MM.1S (cell line): ENCODE results near the gene ADAMTSL1.

Experiments used
- DNase-seq: peaks from one replicate; pipeline ENCODE4 v3.0.0-alpha.2; 2015
- H2AFZ ChIP-seq: fragments of 300-600 bp; sonication (generic); 2 replicates; pipeline ENCODE4 v1.6.0; 2016; ENCODE audit warnings: antibody characterized with exemption, low read length
- H3F3A ChIP-seq: fragments of 300-600 bp; sonication (generic); 2 replicates; pipeline ENCODE4 v1.6.1; 2016; ENCODE audit warnings: mild to moderate bottlenecking, antibody characterized with exemption, low read length, moderate library complexity, mixed read lengths; ENCODE audit not compliant: insufficient read depth
- H3K27ac ChIP-seq: fragments of 300-600 bp; sonication (generic); 2 replicates; pipeline ENCODE4 v1.5.1; 2016; ENCODE audit warnings: mild to moderate bottlenecking, low read length
- H3K27me3 ChIP-seq: fragments of 300-600 bp; sonication (generic); replicated peaks from 2 replicates; pipeline ENCODE4 v1.6.0; 2016; ENCODE audit warnings: low read length; ENCODE audit not compliant: insufficient read depth
- H3K36me3 ChIP-seq: fragments of 300-600 bp; sonication (generic); replicated peaks from 2 replicates; pipeline ENCODE4 v1.6.1; 2016; ENCODE audit warnings: mild to moderate bottlenecking, low read length, mixed read lengths; ENCODE audit not compliant: insufficient read depth
- H3K4me1 ChIP-seq: fragments of 300-600 bp; sonication (generic); 2 replicates; pipeline ENCODE4 v1.6.1; 2016; ENCODE audit warnings: low read length, mixed read lengths
- H3K4me2 ChIP-seq: fragments of 300-600 bp; sonication (generic); 2 replicates; pipeline ENCODE4 v1.6.0; 2016; ENCODE audit warnings: low read depth, low read length
- H3K4me3 ChIP-seq: fragments of 300-600 bp; sonication (generic); 2 replicates; pipeline ENCODE4 v1.5.1; 2016; ENCODE audit warnings: low read length, mixed read lengths
- H3K79me2 ChIP-seq: fragments of 300-600 bp; sonication (generic); 2 replicates; pipeline ENCODE4 v1.6.1; 2016; ENCODE audit warnings: mixed run types, low read length, mixed read lengths
- H3K9ac ChIP-seq: fragments of 300-600 bp; sonication (generic); 2 replicates; pipeline ENCODE4 v1.6.1; 2016; ENCODE audit warnings: low read length, mixed read lengths
- H3K9me2 ChIP-seq: fragments of 300-600 bp; sonication (generic); replicated peaks from 2 replicates; pipeline ENCODE4 v1.6.1; 2016; ENCODE audit warnings: mild to moderate bottlenecking, low read length, mixed read lengths; ENCODE audit not compliant: insufficient read depth
- H3K9me3 ChIP-seq: fragments of 300-600 bp; sonication (generic); replicated peaks from 2 replicates; pipeline ENCODE4 v1.6.1; 2016; ENCODE audit warnings: mild to moderate bottlenecking, low read length, mixed read lengths; ENCODE audit not compliant: insufficient read depth
- H4K20me1 ChIP-seq: fragments of 300-600 bp; sonication (generic); 2 replicates; pipeline ENCODE4 v1.6.1; 2016; ENCODE audit warnings: mild to moderate bottlenecking, low read length, moderate library complexity, mixed read lengths; ENCODE audit not compliant: insufficient read depth
- EZH2 ChIP-seq: fragments of 300-600 bp; sonication (generic); optimal IDR thresholded peaks from 2 replicates; pipeline ENCODE3; 2017; ENCODE audit warnings: low read depth, mild to moderate bottlenecking, antibody characterized with exemption, low read length, mixed read lengths
- EZH2phosphoT487 ChIP-seq: fragments of 300-600 bp; sonication (generic); IDR thresholded peaks from 2 replicates; pipeline ENCODE4 v1.6.1; 2018; ENCODE audit warnings: antibody characterized with exemption, low read length
- TF ChIP-seq, protein P1 (sequence below): fragments of 300-600 bp; sonication (generic); IDR thresholded peaks from 2 replicates; pipeline ENCODE4 v1.5.1; 2016; ENCODE audit warnings: antibody characterized with exemption, low read length, mixed read lengths

ADAMTSL1 gene

DNA sequence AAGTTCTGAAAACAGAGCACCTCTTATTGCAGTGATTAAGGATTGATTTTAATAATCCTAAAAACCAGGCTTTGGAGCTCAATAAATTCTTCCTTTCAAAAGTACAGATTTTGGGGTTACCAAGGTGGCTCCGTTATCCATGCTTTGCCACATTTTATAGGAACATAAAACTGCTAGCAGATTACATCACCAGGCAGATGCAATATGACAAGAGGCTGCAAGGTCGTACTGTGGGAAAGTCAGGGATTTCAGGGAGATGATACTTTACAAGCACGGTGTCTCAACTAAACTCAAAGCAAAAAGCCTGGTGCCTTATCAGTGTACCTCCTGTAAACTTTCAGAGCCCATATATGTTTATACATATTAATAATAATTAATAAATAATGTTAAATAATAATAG, 28.6 kb downstream of the ADAMTSL1 start:
- no peak overlapping the region for H3K9ac ChIP-seq
- H3K4me3 ChIP-seq = no peak overlapping the region
- no peaks in the 10 kb centered on the region for H3K9me2 ChIP-seq

DNA sequence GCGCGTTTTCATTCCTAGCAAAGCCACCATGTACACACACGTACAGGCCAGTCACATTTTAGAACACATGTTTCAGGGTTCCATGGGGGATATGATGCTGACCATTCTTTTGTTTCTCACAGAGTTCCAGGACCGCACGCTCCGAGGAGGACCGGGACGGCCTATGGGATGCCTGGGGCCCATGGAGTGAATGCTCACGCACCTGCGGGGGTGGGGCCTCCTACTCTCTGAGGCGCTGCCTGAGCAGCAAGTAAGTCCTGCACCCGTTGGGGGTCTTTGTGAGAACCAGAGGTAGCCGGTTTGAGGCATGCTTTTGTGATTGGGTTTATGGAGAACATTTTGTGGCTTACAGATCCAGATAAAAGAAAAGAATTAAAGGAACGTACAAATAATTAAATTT, 30.8 kb downstream of the ADAMTSL1 start:
- H3K79me2 ChIP-seq = no peaks in the 10 kb centered on the region
- H3K9ac ChIP-seq = no peak overlapping the region

More for the DNA sequence above, 28.6 kb downstream of the ADAMTSL1 start:
- H3K27ac ChIP-seq = no peak overlapping the region
- H3F3A ChIP-seq = no peaks in the 10 kb centered on the region
- TF ChIP-seq EZH2phosphoT487 = no peak
- no peak for TF ChIP-seq EZH2
- TF ChIP-seq, protein P1, sequence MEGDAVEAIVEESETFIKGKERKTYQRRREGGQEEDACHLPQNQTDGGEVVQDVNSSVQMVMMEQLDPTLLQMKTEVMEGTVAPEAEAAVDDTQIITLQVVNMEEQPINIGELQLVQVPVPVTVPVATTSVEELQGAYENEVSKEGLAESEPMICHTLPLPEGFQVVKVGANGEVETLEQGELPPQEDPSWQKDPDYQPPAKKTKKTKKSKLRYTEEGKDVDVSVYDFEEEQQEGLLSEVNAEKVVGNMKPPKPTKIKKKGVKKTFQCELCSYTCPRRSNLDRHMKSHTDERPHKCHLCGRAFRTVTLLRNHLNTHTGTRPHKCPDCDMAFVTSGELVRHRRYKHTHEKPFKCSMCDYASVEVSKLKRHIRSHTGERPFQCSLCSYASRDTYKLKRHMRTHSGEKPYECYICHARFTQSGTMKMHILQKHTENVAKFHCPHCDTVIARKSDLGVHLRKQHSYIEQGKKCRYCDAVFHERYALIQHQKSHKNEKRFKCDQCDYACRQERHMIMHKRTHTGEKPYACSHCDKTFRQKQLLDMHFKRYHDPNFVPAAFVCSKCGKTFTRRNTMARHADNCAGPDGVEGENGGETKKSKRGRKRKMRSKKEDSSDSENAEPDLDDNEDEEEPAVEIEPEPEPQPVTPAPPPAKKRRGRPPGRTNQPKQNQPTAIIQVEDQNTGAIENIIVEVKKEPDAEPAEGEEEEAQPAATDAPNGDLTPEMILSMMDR = no peak
- H2AFZ ChIP-seq = no peak overlapping the region
- DNase-seq = no peak
- H3K27me3 ChIP-seq = no peaks in the 10 kb centered on the region
- H4K20me1 ChIP-seq = no peaks in the 10 kb centered on the region
- H3K36me3 ChIP-seq = no peaks in the 10 kb centered on the region
- H3K4me1 ChIP-seq = no peaks in the 10 kb centered on the region
- H3K9me3 ChIP-seq = no peaks in the 10 kb centered on the region
- H3K79me2 ChIP-seq = no peaks in the 10 kb centered on the region
- H3K4me2 ChIP-seq = no peak overlapping the region

DNA sequence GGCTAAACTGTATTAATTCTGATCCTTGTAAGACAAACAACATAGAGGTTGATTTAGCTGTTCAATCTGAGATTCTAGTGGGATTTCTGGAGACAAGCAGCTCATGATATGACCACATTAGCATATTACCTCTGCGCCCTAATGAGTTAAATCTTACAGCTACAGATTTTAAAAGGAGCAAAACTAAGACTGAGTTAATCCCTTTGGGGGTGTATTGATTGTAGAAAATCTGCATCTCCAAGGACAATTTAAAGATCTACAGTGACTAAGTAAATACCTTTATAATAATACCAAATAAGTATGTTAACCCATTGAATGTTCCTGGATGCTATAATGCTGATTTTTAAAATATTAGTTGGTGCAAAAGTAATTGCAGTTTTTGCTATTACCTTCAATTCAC, 33.2 kb downstream of the ADAMTSL1 start:
- Histone ChIP-seq H3K79me2 (no peaks in the 10 kb centered on the region), H3K9me2 (no peaks in the 10 kb centered on the region), H3K27me3 (no peaks in the 10 kb centered on the region)

More for the DNA sequence above, 30.8 kb downstream of the ADAMTSL1 start:
- Histone ChIP-seq H3K9me3 (no peaks in the 10 kb centered on the region), H3K4me2 (no peak overlapping the region), H3K36me3 (no peaks in the 10 kb centered on the region), H3K27me3 (no peaks in the 10 kb centered on the region), H4K20me1 (no peaks in the 10 kb centered on the region), H3K4me1 (no peaks in the 10 kb centered on the region), H3K27ac (no peak overlapping the region), H3K4me3 (no peak overlapping the region), H2AFZ (no peak overlapping the region), H3F3A (no peaks in the 10 kb centered on the region), H3K9me2 (no peaks in the 10 kb centered on the region)
- no peak for DNase-seq
- TF ChIP-seq EZH2 = no peak
- TF ChIP-seq EZH2phosphoT487 = no peak
- TF ChIP-seq, protein P1 = no peak

More for the DNA sequence above, 33.2 kb downstream of the ADAMTSL1 start:
- Histone ChIP-seq H3F3A (no peaks in the 10 kb centered on the region), H3K4me1 (no peaks in the 10 kb centered on the region), H4K20me1 (no peaks in the 10 kb centered on the region), H3K27ac (no peak overlapping the region), H2AFZ (no peak overlapping the region), H3K4me3 (no peak overlapping the region), H3K36me3 (no peaks in the 10 kb centered on the region), H3K4me2 (no peak overlapping the region), H3K9me3 (no peaks in the 10 kb centered on the region), H3K9ac (no peak overlapping the region)
- no peak for DNase-seq
- TF ChIP-seq, protein P1 = no peak
- TF ChIP-seq EZH2 (no peak), EZH2phosphoT487 (no peak)
